ENCODE measurements around the gene IL13RA1. TPM values are rescaled to one million over a fixed set of nuclear protein-coding genes. Genes with fewer than 3 reads are reported as not detected.

IL13RA1 gene
- total RNA-seq, 1 donor from 2014 or later = 70.4 TPM

DNA sequence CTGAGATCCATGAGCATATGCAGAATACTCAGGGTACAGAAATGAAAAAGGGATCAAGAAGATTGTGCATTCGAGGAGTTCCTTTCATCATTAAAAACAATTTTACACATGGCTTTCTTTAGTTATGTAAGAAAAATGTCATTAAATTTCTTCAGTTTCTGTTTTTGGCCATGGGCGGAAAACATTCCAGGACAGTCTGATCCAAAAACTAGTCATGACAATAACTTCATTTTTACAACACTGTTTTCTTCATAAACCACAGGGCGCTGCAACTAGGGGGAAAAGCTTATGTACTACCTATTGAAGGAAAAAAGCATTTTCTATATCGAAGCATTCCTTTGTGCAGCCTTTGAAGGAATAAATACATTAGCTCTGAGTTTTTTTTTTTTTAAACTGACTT is 28.2 kb downstream of the IL13RA1 start:
- Mint-ChIP-seq H3K27ac (ENCODE audit: unreplicated experiment) (no peak overlapping the region), H3K9me3 (ENCODE audit: low read depth) (no peaks in the 10 kb centered on the region), H3K36me3 (ENCODE audit: low read depth) (peaks cover 11% of the 10 kb centered on the region), H3K4me3 (ENCODE audit: unreplicated experiment) (no peak overlapping the region), H3K4me1 (ENCODE audit: low read depth) (peaks cover 6% of the 10 kb centered on the region), H3K27me3 (ENCODE audit: low read depth) (no peaks in the 10 kb centered on the region)
- TF ChIP-seq, protein P1, sequence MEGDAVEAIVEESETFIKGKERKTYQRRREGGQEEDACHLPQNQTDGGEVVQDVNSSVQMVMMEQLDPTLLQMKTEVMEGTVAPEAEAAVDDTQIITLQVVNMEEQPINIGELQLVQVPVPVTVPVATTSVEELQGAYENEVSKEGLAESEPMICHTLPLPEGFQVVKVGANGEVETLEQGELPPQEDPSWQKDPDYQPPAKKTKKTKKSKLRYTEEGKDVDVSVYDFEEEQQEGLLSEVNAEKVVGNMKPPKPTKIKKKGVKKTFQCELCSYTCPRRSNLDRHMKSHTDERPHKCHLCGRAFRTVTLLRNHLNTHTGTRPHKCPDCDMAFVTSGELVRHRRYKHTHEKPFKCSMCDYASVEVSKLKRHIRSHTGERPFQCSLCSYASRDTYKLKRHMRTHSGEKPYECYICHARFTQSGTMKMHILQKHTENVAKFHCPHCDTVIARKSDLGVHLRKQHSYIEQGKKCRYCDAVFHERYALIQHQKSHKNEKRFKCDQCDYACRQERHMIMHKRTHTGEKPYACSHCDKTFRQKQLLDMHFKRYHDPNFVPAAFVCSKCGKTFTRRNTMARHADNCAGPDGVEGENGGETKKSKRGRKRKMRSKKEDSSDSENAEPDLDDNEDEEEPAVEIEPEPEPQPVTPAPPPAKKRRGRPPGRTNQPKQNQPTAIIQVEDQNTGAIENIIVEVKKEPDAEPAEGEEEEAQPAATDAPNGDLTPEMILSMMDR (IDR thresholded peaks at IDR 0.05) = no peak
- no peak for DNase-seq (ENCODE audit: low spot score)

DNA sequence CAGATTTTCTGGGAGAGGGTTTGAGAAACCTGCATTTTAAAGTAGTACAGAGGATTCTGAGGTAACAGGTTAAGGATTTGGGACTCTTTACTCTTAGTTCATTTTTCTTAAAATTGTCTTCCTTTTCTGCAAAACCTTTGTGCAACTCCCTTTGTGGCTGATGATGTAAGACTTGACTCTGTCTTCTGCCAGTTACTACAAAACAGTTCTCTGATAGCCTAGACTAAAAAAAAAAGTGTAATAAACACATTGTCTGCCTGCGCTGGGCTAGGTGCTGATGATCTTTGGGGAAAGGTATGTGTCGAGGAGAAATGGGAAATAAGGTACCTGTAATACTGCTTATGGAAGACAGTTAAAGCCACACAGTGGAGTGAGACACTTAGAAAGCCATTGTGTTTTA is 28.7 kb downstream of the IL13RA1 start:
- Mint-ChIP-seq H3K4me3 (ENCODE audit: unreplicated experiment) (no peak overlapping the region), H3K36me3 (ENCODE audit: low read depth) (peaks cover 11% of the 10 kb centered on the region), H3K27me3 (ENCODE audit: low read depth) (no peaks in the 10 kb centered on the region), H3K9me3 (ENCODE audit: low read depth) (no peaks in the 10 kb centered on the region), H3K4me1 (ENCODE audit: low read depth) (peaks cover 6% of the 10 kb centered on the region), H3K27ac (ENCODE audit: unreplicated experiment) (no peak overlapping the region)
- DNase-seq (ENCODE audit: low spot score) = no peak
- TF ChIP-seq, protein P1 (IDR thresholded peaks at IDR 0.05) = no peak

DNA sequence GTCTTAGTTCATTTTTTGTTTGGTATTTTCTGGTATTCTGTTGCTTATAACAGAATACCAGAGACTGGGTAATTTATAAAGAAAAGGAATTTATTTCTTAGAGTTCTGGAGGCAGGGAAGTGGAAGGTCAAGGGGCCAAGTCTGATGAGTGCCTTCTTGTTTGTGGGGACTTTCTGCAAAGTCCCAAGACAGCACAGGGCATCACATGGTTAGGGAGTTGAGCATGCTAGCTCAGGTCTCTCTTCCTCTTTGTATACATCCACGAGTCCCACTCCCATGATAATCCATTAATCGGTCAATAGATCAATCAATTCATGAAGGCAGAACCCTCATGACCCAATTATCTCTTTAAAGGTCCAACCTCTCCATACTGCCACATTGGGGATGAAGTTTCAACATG is 31.1 kb downstream of the IL13RA1 start:
- TF ChIP-seq, protein P1 (IDR thresholded peaks at IDR 0.05) = no peak
- no peak overlapping the region for H3K27ac Mint-ChIP-seq (ENCODE audit: unreplicated experiment)
- H3K36me3 Mint-ChIP-seq (ENCODE audit: low read depth) = peaks cover 12% of the 10 kb centered on the region
- no peak for DNase-seq (ENCODE audit: low spot score)
- no peaks in the 10 kb centered on the region for H3K9me3 Mint-ChIP-seq (ENCODE audit: low read depth)
- no peaks in the 10 kb centered on the region for H3K27me3 Mint-ChIP-seq (ENCODE audit: low read depth)
- no peak overlapping the region for H3K4me3 Mint-ChIP-seq (ENCODE audit: unreplicated experiment)
- no peaks in the 10 kb centered on the region for H3K4me1 Mint-ChIP-seq (ENCODE audit: low read depth)

DNA sequence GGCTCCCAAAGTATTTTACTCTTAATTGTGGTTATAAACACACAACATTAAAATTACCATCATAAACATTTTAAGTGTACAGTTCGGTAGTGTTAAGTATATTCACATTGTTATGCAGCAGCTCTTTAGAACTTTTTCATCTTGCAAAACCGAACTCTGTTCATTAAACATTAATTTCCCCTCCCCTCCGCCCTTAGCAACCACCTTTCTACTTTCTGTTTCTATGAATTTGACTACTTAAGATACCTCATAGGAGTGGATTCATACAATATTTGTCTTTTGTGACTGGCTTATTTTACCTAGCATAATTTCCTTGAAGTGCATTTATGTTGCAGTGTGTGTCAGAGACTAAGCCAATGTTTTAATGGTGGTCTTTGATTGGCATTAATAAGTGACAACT is 32.6 kb downstream of the IL13RA1 start:
- H3K36me3 Mint-ChIP-seq (ENCODE audit: low read depth) = peaks cover 12% of the 10 kb centered on the region
- DNase-seq (ENCODE audit: low spot score) = no peak
- no peak overlapping the region for H3K4me3 Mint-ChIP-seq (ENCODE audit: unreplicated experiment)
- H3K9me3 Mint-ChIP-seq (ENCODE audit: low read depth) = no peaks in the 10 kb centered on the region
- no peak overlapping the region for H3K27ac Mint-ChIP-seq (ENCODE audit: unreplicated experiment)
- TF ChIP-seq, protein P1 (IDR thresholded peaks at IDR 0.05) = no peak
- H3K27me3 Mint-ChIP-seq (ENCODE audit: low read depth) = no peaks in the 10 kb centered on the region
- no peaks in the 10 kb centered on the region for H3K4me1 Mint-ChIP-seq (ENCODE audit: low read depth)

DNA sequence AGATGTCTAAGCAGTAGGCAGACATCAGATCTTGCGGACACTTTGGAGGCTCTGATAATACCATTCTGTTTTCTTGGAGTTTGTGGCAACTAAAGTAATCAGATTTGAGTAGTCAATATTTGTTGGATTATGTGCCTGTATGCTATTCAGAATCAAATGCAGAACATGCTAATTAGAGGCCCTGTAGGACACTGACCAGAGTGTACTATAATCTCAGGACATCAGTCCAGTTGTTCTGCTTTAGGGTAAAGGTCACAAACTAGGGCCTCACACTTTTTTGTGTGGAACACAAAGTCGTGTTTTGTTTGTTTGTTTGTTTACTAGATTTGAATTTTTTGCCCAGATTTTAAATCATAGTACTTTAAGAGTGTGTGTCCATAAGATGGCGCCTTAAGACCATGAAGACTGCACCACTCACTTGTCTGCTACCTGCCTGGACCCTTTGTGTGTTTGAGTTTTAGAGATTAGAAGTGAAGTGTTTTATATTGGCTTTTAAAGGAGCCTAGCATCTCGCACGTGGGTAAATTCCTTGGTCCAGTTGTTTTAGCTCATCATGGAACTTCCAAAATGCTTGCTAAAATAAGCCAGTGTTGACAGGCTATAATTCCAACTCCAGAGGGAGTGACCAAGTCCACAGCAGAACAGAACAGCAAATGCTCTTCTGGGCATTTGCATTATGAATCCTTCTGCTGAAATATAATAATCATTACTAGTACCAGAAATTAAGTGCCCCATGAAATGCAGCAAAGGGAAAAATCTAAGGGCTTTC is 34.7 kb downstream of the IL13RA1 start:
- Mint-ChIP-seq H3K36me3 (ENCODE audit: low read depth) (peaks cover 5% of the 10 kb centered on the region), H3K27me3 (ENCODE audit: low read depth) (no peaks in the 10 kb centered on the region), H3K4me3 (ENCODE audit: unreplicated experiment) (no peak overlapping the region), H3K9me3 (ENCODE audit: low read depth) (no peaks in the 10 kb centered on the region), H3K4me1 (ENCODE audit: low read depth) (no peaks in the 10 kb centered on the region), H3K27ac (ENCODE audit: unreplicated experiment) (no peak overlapping the region)
- TF ChIP-seq, protein P1 (IDR thresholded peaks at IDR 0.05) = peak; percentile 43
- no peak for DNase-seq (ENCODE audit: low spot score)
